Keratinocyte (primary cell): ENCODE results near the gene IFT22. TPM values are rescaled to one million over a fixed set of nuclear protein-coding genes. Genes with fewer than 3 reads are reported as not detected.

Experiments
- polyA plus RNA-seq, 5 experiments: library from polyadenylated mRNA; depleted of rRNA in 3 of 5; stranded (reverse) in 3 of 5; stranded (forward) in 1 of 5; unstranded in 1 of 5; fragments of >200 nt; gene quantifications; 1 replicate in 1 of 5; 2 replicates in 3 of 5; 3 replicates in 1 of 5; pipeline versions ENCODE4 v1.2.1 to v1.2.3, GENCODE V29; 2011 to 2012; ENCODE audit warnings: missing spikeins in 2 of 5, low read depth in 1 of 5, low replicate concordance in 1 of 5
- small RNA-seq, 3 experiments: library from RNA; depleted of rRNA; stranded (forward); fragments of <200 nt; gene quantifications; one replicate each; pipeline ENCODE3, GENCODE V24; 2012; ENCODE audit warnings: low read depth in 3 of 3, low replicate concordance in 1 of 3; ENCODE audit not compliant: insufficient read length in 3 of 3

Gene IFT22
- polyA plus RNA-seq, 1 donor (not counting 4 experiments of a cell fraction or from before 2014, with no cell fraction given), result 29.4 TPM

Small RNA genes within 50 kb of the gene (small RNA-seq; reads per million reads assigned to genes)
- gene RNU6-1104P, result 0 to 0.25 (median 0) reads per million in 3 experiments

Other genes starting within 250 kb of the IFT22 start
- 3.0 to 3.9 TPM (median 3.6 TPM) in 3 replicates for gene TRIM56, start 236.3 kb downstream of the IFT22 start, polyA plus RNA-seq
- gene SERPINE1, start 194.7 kb downstream of the IFT22 start, polyA plus RNA-seq, result 522 to 820 TPM (median 808 TPM) in 3 replicates
- 279 to 310 TPM (median 289 TPM) in 3 replicates for gene AP1S1, start 167.3 kb downstream of the IFT22 start, polyA plus RNA-seq
- gene VGF, start 156.2 kb downstream of the IFT22 start, polyA plus RNA-seq, result 0.04 to 0.06 TPM in 2 of 3 replicates, not detected in the other
- gene NAT16, start 141.5 kb downstream of the IFT22 start, polyA plus RNA-seq, result not detected in 3 replicates
- gene MOGAT3, start 120.8 kb downstream of the IFT22 start, polyA plus RNA-seq, result not detected in 3 replicates
- 31.6 to 71.6 TPM (median 36.1 TPM) in 3 replicates for gene PLOD3, start 104.2 kb downstream of the IFT22 start, polyA plus RNA-seq
- 46.4 to 63.1 TPM (median 47.5 TPM) in 3 replicates for gene ZNHIT1, start 103.6 kb downstream of the IFT22 start, polyA plus RNA-seq
- gene CLDN15, start 84.0 kb downstream of the IFT22 start, polyA plus RNA-seq, result 1.9 to 4.1 TPM (median 2.4 TPM) in 3 replicates
- 202 to 244 TPM (median 240 TPM) in 3 replicates for gene FIS1, start 76.7 kb downstream of the IFT22 start, polyA plus RNA-seq
- gene COL26A1, start 41.1 kb upstream of the IFT22 start, polyA plus RNA-seq, result not detected in 3 replicates